PFSK-1 (cell line): ENCODE measurements around the gene CTPS1.

Experiments
- POLR2AphosphoS5 ChIP-seq: IDR thresholded peaks from 2 replicates; pipeline ENCODE4 v1.6.1; 2012; ENCODE audit warnings: low read depth, mild to moderate bottlenecking, control low read depth, low read length, moderate library complexity
- SIN3A ChIP-seq: IDR thresholded peaks from 2 replicates; pipeline ENCODE4 v1.6.1; 2012; ENCODE audit warnings: mild to moderate bottlenecking, low read length, moderate library complexity, borderline replicate concordance; ENCODE audit not compliant: insufficient read depth

DNA sequence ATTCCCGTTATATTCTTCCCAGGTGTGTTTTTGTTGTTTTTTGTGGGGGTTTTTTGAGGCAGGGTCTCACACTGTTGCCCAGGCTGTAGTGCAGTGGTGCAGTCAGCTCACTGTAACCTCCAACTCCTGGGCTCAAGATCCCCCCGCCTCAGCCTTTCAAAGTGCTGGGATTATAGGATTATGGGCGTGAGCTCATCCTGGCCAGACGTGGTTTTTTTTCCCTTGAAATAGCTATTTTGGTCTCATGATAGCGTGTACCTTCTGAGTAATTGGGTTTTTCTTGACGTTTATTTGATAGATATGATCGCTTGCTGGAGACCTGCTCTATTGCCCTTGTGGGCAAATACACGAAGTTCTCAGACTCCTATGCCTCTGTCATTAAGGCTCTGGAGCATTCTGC is 17.6 kb downstream of the CTPS1 start:
- no peak for TF ChIP-seq POLR2AphosphoS5
- TF ChIP-seq SIN3A: no peak
